Measurements from ENCODE around the gene NRP2.

Gene NRP2

GRCh38 chr2:205780645-205781044 lies 98.3 kb downstream of the NRP2 start:
- no peak for DNase-seq

- no peak for DNase-seq
Observed at GRCh38 chr2:205781244-205781931, 99.1 kb downstream of the NRP2 start.

- DNase-seq: no peak
Observed at GRCh38 chr2:205782941-205783340, 100.6 kb downstream of the NRP2 start.

- no peak for DNase-seq
Observed at GRCh38 chr2:205783872-205784499, 101.7 kb downstream of the NRP2 start.

GRCh38 chr2:205785507-205786260 lies 103.4 kb downstream of the NRP2 start:
- DNase-seq: no peak

GRCh38 chr2:205786976-205787375 lies 104.7 kb downstream of the NRP2 start:
- no peak for DNase-seq

- no peak for DNase-seq
Observed at GRCh38 chr2:205787761-205788160, 105.5 kb downstream of the NRP2 start.

GRCh38 chr2:205789906-205790305 lies 107.6 kb downstream of the NRP2 start:
- no peak for DNase-seq

- DNase-seq: no peak
Observed at GRCh38 chr2:205792908-205793307, 110.6 kb downstream of the NRP2 start.

GRCh38 chr2:205796805-205797313 lies 114.6 kb downstream of the NRP2 start:
- no peak for DNase-seq

- DNase-seq: no peak
Observed at GRCh38 chr2:205797866-205798265, 115.6 kb downstream of the NRP2 start.

- no peak for DNase-seq
Observed at GRCh38 chr2:205800224-205800623, 117.9 kb downstream of the NRP2 start.

- no peak for DNase-seq
Observed at GRCh38 chr2:205800773-205801172, 118.5 kb downstream of the NRP2 start.

- no peak for DNase-seq
Observed at GRCh38 chr2:205802065-205802464, 119.8 kb downstream of the NRP2 start.

GRCh38 chr2:205802941-205803340 lies 120.6 kb downstream of the NRP2 start:
- no peak for DNase-seq

GRCh38 chr2:205803500-205803899 lies 121.2 kb downstream of the NRP2 start:
- no peak for DNase-seq

- DNase-seq: no peak
Observed at GRCh38 chr2:205805136-205805535, 122.8 kb downstream of the NRP2 start.

GRCh38 chr2:205806143-205806905 lies 124.0 kb downstream of the NRP2 start:
- no peak for DNase-seq

GRCh38 chr2:205807229-205807628 lies 124.9 kb downstream of the NRP2 start:
- DNase-seq: no peak

GRCh38 chr2:205807758-205808157 lies 125.5 kb downstream of the NRP2 start:
- no peak for DNase-seq

GRCh38 chr2:205808486-205809121 lies 126.3 kb downstream of the NRP2 start:
- no peak for DNase-seq

GRCh38 chr2:205811387-205811786 lies 129.1 kb downstream of the NRP2 start:
- DNase-seq: no peak

GRCh38 chr2:205814039-205814364 lies 131.7 kb downstream of the NRP2 start:
- DNase-seq: no peak
